HG02759 (cell line): ENCODE measurements around the gene ALDH3A1.

Experiments used
- ATAC-seq: cut with Tn5 transposase; IDR thresholded peaks from one replicate; pipeline ENCODE4 v1.9.1; 2021; ENCODE audit warnings: mild to moderate bottlenecking, moderate library complexity; ENCODE audit not compliant: unreplicated experiment

Gene ALDH3A1

GRCh38 chr17:19742495-19742894 lies 5.6 kb downstream of the ALDH3A1 start:
- ATAC-seq, result no peak

GRCh38 chr17:19741832-19742457 lies 6.2 kb downstream of the ALDH3A1 start:
- ATAC-seq, result no peak

DNA sequence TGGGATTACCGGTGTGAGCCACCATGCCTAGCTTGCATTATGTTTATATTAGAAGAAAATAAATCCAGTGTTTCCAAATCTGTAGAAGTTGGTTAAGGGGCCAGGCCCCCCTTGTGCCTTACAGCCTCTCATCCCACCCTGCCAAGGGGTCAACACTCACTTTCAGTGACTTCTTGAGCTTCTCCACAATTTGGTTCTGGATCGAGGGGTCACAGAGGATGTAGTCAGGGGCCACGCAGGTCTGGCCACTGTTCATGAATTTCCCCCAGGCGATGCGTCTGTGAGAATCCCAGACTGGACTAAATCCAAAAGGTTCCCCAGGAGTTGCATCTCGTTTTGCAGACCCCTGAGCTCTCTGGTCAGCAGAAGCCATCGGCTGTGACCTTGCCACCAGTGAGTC lies 7.2 kb downstream of the ALDH3A1 start:
- ATAC-seq, result no peak

DNA sequence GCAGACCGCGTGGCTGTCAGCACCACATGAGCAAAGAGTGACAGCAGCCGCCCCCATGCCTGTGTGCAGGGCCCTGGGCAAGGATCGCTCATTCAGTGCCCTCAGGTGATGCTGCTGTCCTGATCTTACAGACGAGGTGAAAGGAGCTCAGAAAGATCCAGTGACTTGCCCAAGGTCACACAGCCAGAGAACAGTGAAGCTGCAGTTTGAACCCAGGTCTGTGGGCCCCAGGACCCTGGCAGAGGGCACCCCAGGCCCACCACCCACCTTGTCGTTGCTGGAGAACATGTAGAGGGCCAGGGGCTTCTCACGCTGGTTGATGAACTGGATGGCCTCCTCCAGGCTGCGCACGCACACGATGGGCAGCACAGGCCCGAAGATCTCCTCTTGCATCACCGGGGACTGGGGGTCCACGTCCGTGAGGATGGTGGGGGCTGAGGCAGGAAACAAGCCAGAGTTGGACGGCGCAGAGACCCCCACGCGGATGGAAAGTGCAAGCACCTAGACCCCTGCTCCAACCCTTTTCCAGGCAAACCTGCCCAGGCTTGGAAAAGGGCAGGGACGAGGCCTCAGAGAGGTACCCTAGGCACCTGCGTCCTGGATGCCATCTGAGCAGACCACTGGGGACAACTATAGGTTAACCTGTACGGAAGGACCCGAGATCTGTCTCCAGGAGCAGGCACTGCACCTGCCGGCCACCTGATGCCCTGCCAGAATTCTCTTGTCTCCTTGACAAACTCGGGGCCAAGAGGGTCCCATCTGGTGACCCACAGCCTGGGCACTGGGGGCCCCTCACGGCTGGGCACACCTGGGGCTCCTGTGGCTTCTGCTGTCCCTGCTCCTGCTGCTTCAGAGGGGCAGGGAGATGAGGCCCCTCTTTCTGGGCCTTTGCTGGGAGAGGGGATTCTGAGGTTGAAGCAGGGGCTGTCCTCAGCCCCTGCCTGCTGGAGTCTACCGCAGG lies 8.6 kb downstream of the ALDH3A1 start:
- ATAC-seq, result no peak

DNA sequence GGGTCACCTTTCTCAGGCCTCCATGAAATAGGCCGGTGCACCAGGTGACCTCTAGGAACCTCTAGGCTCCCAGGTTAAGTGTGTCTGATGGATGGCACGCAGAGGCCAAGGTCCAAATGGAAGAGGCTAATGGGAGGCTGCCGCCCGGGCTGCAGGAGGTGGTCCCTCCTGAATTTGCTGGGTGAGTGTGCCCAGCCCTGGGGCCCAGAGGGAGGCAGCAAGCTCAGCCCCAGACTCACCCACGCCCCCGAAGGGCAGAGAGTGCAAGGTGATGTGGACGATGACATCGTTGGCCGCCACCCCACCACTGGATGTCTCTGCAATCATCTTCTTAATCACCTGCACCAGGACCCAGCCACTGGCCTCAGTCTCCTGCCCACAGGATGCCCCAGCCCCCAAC lies 9.3 kb downstream of the ALDH3A1 start:
- ATAC-seq, result no peak

DNA sequence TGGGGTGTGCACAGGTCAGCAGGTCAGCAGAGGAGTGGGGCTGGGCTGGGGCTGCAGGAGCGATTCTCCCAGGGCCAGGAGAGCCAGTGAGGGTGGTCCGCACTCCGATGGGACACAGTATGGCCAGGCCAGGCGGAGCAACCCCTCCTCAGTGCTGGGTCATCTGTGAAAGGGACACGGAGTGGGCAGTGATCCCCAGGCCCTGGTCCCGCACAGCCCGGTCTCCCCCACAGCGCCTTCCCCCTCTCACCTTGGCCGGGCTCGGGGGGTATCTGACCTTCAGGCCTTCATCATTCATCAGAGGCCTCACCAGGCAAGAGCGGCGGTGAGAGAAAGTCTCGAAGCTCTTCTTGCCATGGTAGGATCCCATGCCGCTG lies 10.0 kb downstream of the ALDH3A1 start:
- ATAC-seq, result no peak

- ATAC-seq, result no peak
These were observed 10.6 kb downstream of the ALDH3A1 start for GRCh38 chr17:19737305-19738072.

- ATAC-seq, result no peak
These were observed 12.0 kb downstream of the ALDH3A1 start for GRCh38 chr17:19736071-19736470.

DNA sequence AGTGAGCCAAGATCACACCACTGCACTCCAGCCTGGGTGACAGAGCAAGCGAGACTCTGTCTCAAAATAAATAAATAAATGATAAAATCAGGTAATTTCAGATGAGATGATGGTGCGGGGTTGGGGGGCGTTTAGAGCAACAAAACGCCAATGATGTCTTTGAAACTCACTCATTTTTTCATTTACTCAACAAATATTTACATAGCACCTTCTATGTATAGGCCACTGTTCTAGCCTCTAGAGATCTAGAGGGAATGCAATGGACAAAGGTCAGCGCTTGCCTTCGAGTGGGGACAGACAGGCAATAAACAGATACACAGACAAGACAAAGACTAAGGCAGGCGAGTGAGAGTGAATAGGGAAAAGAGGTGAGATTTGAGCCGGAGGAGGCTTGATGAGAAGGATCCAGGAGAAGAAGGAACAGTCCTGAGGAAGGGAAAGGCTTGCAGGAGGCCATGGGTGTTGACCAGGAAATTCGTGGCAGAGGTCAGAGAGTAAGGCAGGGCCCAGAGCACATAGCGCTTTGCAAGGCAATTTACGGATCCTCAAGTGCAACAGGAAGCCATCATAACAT lies 14.1 kb downstream of the ALDH3A1 start:
- no peak for ATAC-seq

DNA sequence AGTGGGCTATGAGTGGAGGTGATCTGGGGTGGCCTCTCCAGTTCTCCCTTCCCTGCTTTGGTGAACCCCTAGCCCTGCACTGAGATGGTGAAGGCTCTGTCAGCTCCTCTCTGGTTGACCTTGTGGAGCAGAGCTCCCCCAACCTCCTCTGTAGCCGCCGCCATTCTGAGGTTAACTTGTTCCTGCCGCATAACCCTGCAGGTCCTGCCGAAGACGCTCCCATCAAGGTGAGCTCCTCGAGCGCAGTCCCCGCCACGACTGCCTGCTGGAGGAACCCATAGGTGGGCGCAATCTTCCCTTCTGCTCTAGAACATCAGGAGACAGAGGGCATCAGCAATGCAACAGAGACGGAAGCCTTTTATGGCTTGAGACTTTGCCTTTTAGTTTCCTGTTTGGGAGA lies 16.5 kb downstream of the ALDH3A1 start:
- no peak for ATAC-seq

- no peak for ATAC-seq
These were observed 17.3 kb downstream of the ALDH3A1 start for GRCh38 chr17:19730843-19731242.

DNA sequence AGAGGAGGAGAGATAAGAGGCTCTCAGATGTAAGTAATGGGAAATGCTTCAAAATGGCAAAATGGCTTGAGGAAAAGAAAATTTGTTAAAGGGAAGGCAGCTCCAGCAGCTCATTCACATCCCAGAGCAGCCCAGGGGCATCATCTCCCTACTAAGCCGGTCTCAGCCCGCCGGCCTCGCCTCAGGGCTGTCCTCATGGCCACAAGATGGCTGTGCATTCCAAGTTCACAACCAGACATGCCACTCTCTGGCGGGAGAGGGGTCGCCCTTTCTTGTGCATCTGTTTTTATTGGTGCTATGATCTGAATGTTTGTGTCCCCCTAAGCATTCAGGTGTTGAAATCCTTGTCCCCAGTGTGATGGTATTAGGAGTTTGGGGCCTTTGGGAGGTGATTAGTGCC lies 18.2 kb downstream of the ALDH3A1 start:
- no peak for ATAC-seq

GRCh38 chr17:19728084-19728495 lies 20.0 kb downstream of the ALDH3A1 start:
- no peak for ATAC-seq

- ATAC-seq, result no peak
These were observed 20.5 kb downstream of the ALDH3A1 start for GRCh38 chr17:19727501-19728078.

- ATAC-seq, result no peak
These were observed 21.3 kb downstream of the ALDH3A1 start for GRCh38 chr17:19726631-19727376.

- no peak for ATAC-seq
These were observed 22.6 kb downstream of the ALDH3A1 start for GRCh38 chr17:19725486-19725885.

DNA sequence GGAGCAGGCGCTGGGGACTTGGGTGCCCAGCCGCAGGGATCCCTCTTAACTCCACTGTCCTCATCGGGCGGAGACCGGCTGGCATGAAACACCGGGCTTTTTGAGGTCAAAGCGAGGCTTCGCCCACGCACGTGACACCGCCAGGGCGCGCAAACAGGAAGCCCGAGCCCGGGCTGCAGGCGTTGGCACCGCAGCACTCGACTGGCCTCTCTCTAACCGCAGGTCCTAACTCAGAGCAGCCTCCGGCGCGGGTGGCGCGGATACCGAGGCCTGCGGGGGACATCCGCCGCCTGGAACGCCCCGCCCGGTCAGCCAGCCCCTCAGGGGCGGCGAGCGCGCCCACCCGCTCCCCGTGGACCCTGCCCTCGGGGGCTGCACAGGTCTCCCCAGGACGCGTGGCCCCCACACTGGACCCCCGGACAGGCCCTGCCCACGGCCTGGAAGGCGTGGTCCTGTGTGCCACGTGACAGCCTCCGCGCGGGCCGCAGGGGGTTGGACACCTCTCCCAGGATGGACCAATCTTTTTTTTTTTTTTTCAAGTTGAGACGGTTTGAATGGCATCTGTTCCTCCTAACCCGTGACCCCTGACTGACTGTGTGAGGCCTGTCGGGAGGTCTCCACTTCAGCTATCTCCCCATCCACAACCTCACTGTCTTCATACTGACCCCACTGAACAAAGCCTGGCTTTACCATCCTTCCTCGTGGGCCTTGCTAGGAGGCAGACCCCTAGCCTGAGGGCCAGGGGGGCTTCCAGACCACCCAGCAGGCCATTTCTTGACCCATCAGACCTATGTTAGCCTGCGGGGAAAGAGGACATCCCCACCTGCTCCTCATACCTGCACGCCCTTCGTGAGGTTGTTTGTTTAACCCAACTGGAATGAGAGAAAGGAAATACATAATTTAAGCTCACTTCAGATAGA lies 23.3 kb downstream of the ALDH3A1 start:
- no peak for ATAC-seq

DNA sequence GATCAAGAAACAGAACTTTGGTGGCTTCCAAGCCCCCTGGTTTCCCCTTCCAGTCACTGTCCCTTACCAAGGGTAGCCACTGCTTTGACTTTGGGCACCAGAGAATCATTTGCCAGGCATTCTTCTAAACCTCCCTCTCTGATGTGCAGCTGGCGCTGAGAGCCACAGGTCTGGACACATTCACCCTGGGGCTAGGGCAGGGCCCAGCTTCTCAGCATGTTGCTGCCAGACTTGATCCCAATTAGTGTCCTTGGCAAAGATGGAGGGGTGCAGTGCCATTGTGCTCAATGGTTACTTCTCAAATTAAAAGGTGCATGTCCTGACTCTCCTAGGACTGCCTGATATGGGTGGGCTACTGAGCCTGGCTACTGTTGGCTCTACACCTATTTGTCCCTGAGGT lies 24.1 kb downstream of the ALDH3A1 start:
- ATAC-seq, result no peak
